Measurements from ENCODE around the gene LYPD6B.

The LYPD6B gene

GRCh38 chr2:149104221-149104620, 65.7 kb downstream of the LYPD6B start:
- DNase-seq: no peak

- no peak for DNase-seq
Measured at GRCh38 chr2:149112068-149112467, 73.6 kb downstream of the LYPD6B start.

- DNase-seq: no peak
Measured at GRCh38 chr2:149112713-149113112, 74.2 kb downstream of the LYPD6B start.

- DNase-seq: no peak
Measured at GRCh38 chr2:149115781-149116180, 77.3 kb downstream of the LYPD6B start.

- DNase-seq: no peak
Measured at GRCh38 chr2:149119368-149119767, 80.9 kb downstream of the LYPD6B start.

GRCh38 chr2:149122516-149122915, 84.0 kb downstream of the LYPD6B start:
- DNase-seq: no peak

GRCh38 chr2:149125031-149125725, 86.7 kb downstream of the LYPD6B start:
- DNase-seq: no peak

- no peak for DNase-seq
Measured at GRCh38 chr2:149129433-149129832, 90.9 kb downstream of the LYPD6B start.

GRCh38 chr2:149132339-149132738, 93.8 kb downstream of the LYPD6B start:
- peak in 1 of 56 donors; percentile 7 for DNase-seq

GRCh38 chr2:149132901-149133300, 94.4 kb downstream of the LYPD6B start:
- DNase-seq: no peak

GRCh38 chr2:149134335-149134923, 95.9 kb downstream of the LYPD6B start:
- no peak for DNase-seq

GRCh38 chr2:149136111-149136510, 97.6 kb downstream of the LYPD6B start:
- no peak for DNase-seq

- no peak for DNase-seq
Measured at GRCh38 chr2:149141046-149141445, 102.5 kb downstream of the LYPD6B start.

GRCh38 chr2:149143734-149144133, 105.2 kb downstream of the LYPD6B start:
- no peak for DNase-seq

- DNase-seq: no peak
Measured at GRCh38 chr2:149145314-149146295, 107.1 kb downstream of the LYPD6B start.

GRCh38 chr2:149146876-149147275, 108.4 kb downstream of the LYPD6B start:
- DNase-seq: no peak

- no peak for DNase-seq
Measured at GRCh38 chr2:149148194-149149006, 109.9 kb downstream of the LYPD6B start.

- DNase-seq: no peak
Measured at GRCh38 chr2:149149007-149149297, 110.5 kb downstream of the LYPD6B start.

GRCh38 chr2:149152469-149152953, 114.0 kb downstream of the LYPD6B start:
- DNase-seq: no peak

- no peak for DNase-seq
Measured at GRCh38 chr2:149155196-149155969, 116.9 kb downstream of the LYPD6B start.

Data from nucleus accumbens (tissue), 56 donors.